Panc1 (cell line): ENCODE data around the gene NUP37. TPM values are rescaled to one million over a fixed set of nuclear protein-coding genes. Genes with fewer than 3 reads are reported as not detected.

Experiments
- ATAC-seq: fragments of 200-7000 bp; cut with Tn5 transposase; 2 replicates; pipeline ENCODE4 v1.9.1; 2020; ENCODE audit warnings: mild to moderate bottlenecking, moderate library complexity
- BruUV-seq: library from RNA; stranded (reverse); fragments of 400-500 nt; replicated peaks from 2 replicates; lab custom pipeline; 2021; lab: Mats Ljungman, UMichigan
- CTCF ChIA-PET: fragments of 300-600 bp; sonication (Branson Sonifier 250); formaldehyde crosslinking; loops from one replicate; lab custom pipeline; 2022; ENCODE audit warnings: antibody characterized with exemption; lab: Charles Lee
- POLR2A ChIA-PET: fragments of 300-600 bp; sonication (Branson Sonifier 250); formaldehyde crosslinking; loops from one replicate; lab custom pipeline; 2022; ENCODE audit warnings: antibody characterized with exemption; lab: Charles Lee
- DNase-seq: peaks from one replicate; pipeline ENCODE4 v3.0.0-alpha.2; 2010; ENCODE audit warnings: low read depth, low spot score
- H3K27ac ChIP-seq: 2 replicates; pipeline ENCODE4 v1.5.1; 2011; ENCODE audit warnings: mild to moderate bottlenecking, low read length, inconsistent platforms
- H3K27me3 ChIP-seq: fragments of 200-500 bp; sonication (Bioruptor generic); 2 replicates; pipeline ENCODE4 v1.6.0; 2014; ENCODE audit warnings: low read length, inconsistent platforms; ENCODE audit not compliant: control insufficient read depth, insufficient read depth
- H3K36me3 ChIP-seq: fragments of 200-500 bp; sonication (Bioruptor generic); 2 replicates; pipeline ENCODE4 v1.5.1; 2014; ENCODE audit warnings: inconsistent platforms, mild to moderate bottlenecking, low read length, moderate library complexity; ENCODE audit not compliant: control insufficient read depth, insufficient read depth
- H3K4me1 ChIP-seq: 2 replicates; pipeline ENCODE4 v1.5.1; 2011; ENCODE audit warnings: inconsistent platforms, mild to moderate bottlenecking, low read length, moderate library complexity; ENCODE audit not compliant: control insufficient read depth, insufficient read depth
- H3K4me3 ChIP-seq, 2 experiments: 2 replicates each; pipeline ENCODE4 v1.5.1; 2011 to 2012; ENCODE audit warnings: low read depth in 2 of 2, low read length in 2 of 2, mild to moderate bottlenecking in 2 of 2, inconsistent platforms in 1 of 2, moderate library complexity in 1 of 2
- H3K9me3 ChIP-seq: fragments of 200-500 bp; sonication (Bioruptor generic); 2 replicates; pipeline ENCODE4 v1.5.1; 2014; ENCODE audit warnings: low read depth, mild to moderate bottlenecking, inconsistent platforms, low read length, moderate library complexity; ENCODE audit not compliant: control insufficient read depth, insufficient read depth
- SIN3A ChIP-seq: IDR thresholded peaks from 2 replicates; pipeline ENCODE4 v1.6.1; 2012; ENCODE audit warnings: low read depth, mild to moderate bottlenecking, low read length, moderate library complexity, borderline replicate concordance; ENCODE audit not compliant: insufficient read depth
- TCF7L2 ChIP-seq: IDR thresholded peaks from 2 replicates; pipeline ENCODE4 v1.6.1; 2011; ENCODE audit warnings: mild to moderate bottlenecking, low read depth, low read length, inconsistent platforms
- in situ Hi-C: cut with HindIII; loops from 2 replicates; pipeline ENCODE4 v1.10.0; 2016; ENCODE audit warnings: low sequenced_read_pairs, low pct_unique_long_range_greater_than_20kb
- intact Hi-C: fragments of 100-400 bp; cut with micrococcal nuclease; formaldehyde crosslinking; loops from one replicate; pipeline ENCODE4 v1.10.0; 2022; ENCODE audit not compliant: unreplicated experiment
- total RNA-seq: library from RNA; stranded (reverse); gene quantifications from one replicate; pipeline ENCODE4 v1.2.1, GENCODE V29; 2021; ENCODE audit not compliant: unreplicated experiment

The NUP37 gene
- total RNA-seq, 1 experiment from 2014 or later: 47.7 TPM

- Histone ChIP-seq H3K27me3 (no peaks in the 10 kb centered on the region), H3K9me3 (no peaks in the 10 kb centered on the region), H3K4me1 (no peaks in the 10 kb centered on the region), H3K27ac (no peak overlapping the region), H3K4me3 (no peak overlapping the region), H3K36me3 (no peaks in the 10 kb centered on the region)
- intact Hi-C loops (no loop called here), in situ Hi-C loops (no loop called here)
- TF ChIP-seq SIN3A (no peak), TCF7L2 (no peak)
- BruUV-seq: no TSS peak
- no peak for DNase-seq
- POLR2A ChIA-PET: no interaction called here
- no peak for ATAC-seq
- CTCF ChIA-PET: no interaction called here
Measured at GRCh38 chr12:102023343-102023930, 96.5 kb downstream of the NUP37 start.

Other genes with a start within 250 kb of the NUP37 start
- 19.2 TPM for gene DRAM1, start 242.5 kb downstream of the NUP37 start, total RNA-seq
- 21.5 TPM for gene WASHC3, start 58.1 kb downstream of the NUP37 start, total RNA-seq
- gene PARPBP, start 69 bp upstream of the NUP37 start, total RNA-seq: 14.3 TPM
- not detected for gene PMCH, start 77.7 kb upstream of the NUP37 start, total RNA-seq